ENCODE data around the gene MPRIP.

MPRIP gene

GRCh38 chr17:17050346-17051345, 8.4 kb downstream of the MPRIP start:
- no peak for TF ChIP-seq SIN3A (IDR thresholded peaks at IDR 0.05; ENCODE audit: borderline replicate concordance, insufficient read depth, low read length)
- no peak for TF ChIP-seq FOXP2 (optimal IDR thresholded peaks at IDR 0.05; ENCODE audit: borderline replicate concordance, extremely low read depth, extremely low read length, insufficient read depth)
- TF ChIP-seq TAF1 (IDR thresholded peaks at IDR 0.05; ENCODE audit: borderline replicate concordance, insufficient read depth, low read length), result no peak
- TF ChIP-seq POLR2AphosphoS5 (IDR thresholded peaks at IDR 0.05; ENCODE audit: low read depth, low read length), result no peak
- TF ChIP-seq REST (IDR thresholded peaks at IDR 0.05; ENCODE audit: insufficient read depth in 1 of 2, low read depth in 2 of 2, low read length in 2 of 2), result no peak

GRCh38 chr17:17051380-17051779, 9.1 kb downstream of the MPRIP start:
- TF ChIP-seq SIN3A (IDR thresholded peaks at IDR 0.05; ENCODE audit: borderline replicate concordance, insufficient read depth, low read length), result no peak
- no peak for TF ChIP-seq POLR2AphosphoS5 (IDR thresholded peaks at IDR 0.05; ENCODE audit: low read depth, low read length)
- TF ChIP-seq REST (IDR thresholded peaks at IDR 0.05; ENCODE audit: insufficient read depth in 1 of 2, low read depth in 2 of 2, low read length in 2 of 2), result no peak
- TF ChIP-seq FOXP2 (optimal IDR thresholded peaks at IDR 0.05; ENCODE audit: borderline replicate concordance, extremely low read depth, extremely low read length, insufficient read depth), result no peak
- no peak for TF ChIP-seq TAF1 (IDR thresholded peaks at IDR 0.05; ENCODE audit: borderline replicate concordance, insufficient read depth, low read length)

- TF ChIP-seq TAF1 (IDR thresholded peaks at IDR 0.05; ENCODE audit: borderline replicate concordance, insufficient read depth, low read length) (no peak), SIN3A (IDR thresholded peaks at IDR 0.05; ENCODE audit: borderline replicate concordance, insufficient read depth, low read length) (no peak), REST (IDR thresholded peaks at IDR 0.05; ENCODE audit: insufficient read depth in 1 of 2, low read depth in 2 of 2, low read length in 2 of 2) (no peak), POLR2AphosphoS5 (IDR thresholded peaks at IDR 0.05; ENCODE audit: low read depth, low read length) (no peak), FOXP2 (optimal IDR thresholded peaks at IDR 0.05; ENCODE audit: borderline replicate concordance, extremely low read depth, extremely low read length, insufficient read depth) (no peak)
Observed at GRCh38 chr17:17051791-17052461, 9.7 kb downstream of the MPRIP start.

DNA sequence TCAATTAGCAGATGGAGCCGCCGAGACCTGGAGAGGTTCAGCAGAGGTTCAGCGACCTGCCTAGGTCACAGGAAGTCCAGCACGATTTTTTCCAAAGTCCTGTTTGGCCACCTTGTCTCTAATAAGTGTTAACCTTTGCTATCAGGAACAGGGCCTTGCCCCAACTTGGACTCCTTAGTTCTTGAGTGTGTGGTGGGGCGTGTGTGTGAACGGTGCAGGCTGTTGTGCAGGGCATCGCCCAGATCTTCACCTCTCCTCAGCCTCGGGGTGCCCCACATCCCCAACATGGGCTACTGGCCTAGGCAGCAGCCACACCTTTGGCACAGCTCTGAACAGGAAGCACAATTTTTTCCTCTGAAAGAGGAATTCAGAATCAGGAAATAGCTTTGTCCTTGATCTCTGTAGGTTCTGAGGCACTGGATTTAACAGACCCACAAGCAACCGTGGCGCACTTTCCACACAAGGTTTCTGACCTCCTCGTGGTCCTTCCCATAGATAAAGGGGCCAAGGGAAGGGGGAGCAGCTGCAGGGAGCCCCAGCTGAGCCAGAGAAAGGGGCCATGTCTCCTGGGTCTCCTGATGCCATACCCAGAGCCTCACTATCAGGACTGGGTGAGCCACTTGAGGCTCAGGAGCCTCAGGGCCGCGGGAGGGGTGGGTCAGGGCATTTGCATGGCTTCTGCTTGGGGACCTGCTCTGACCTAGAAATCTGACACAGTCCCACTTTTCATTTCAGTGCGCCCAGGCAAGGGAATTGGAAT, 10.4 kb downstream of the MPRIP start:
- TF ChIP-seq FOXP2 (optimal IDR thresholded peaks at IDR 0.05; ENCODE audit: borderline replicate concordance, extremely low read depth, extremely low read length, insufficient read depth) (no peak), REST (IDR thresholded peaks at IDR 0.05; ENCODE audit: insufficient read depth in 1 of 2, low read depth in 2 of 2, low read length in 2 of 2) (no peak), SIN3A (IDR thresholded peaks at IDR 0.05; ENCODE audit: borderline replicate concordance, insufficient read depth, low read length) (no peak), TAF1 (IDR thresholded peaks at IDR 0.05; ENCODE audit: borderline replicate concordance, insufficient read depth, low read length) (no peak), POLR2AphosphoS5 (IDR thresholded peaks at IDR 0.05; ENCODE audit: low read depth, low read length) (no peak)
